H1 (cell line): ENCODE data around the gene MIER2. TPM values are rescaled to one million over a fixed set of nuclear protein-coding genes. Genes with fewer than 3 reads are reported as not detected.

Source experiments
- CTCF ChIA-PET: fragments of 300-600 bp; sonication (Branson Sonifier 250); formaldehyde crosslinking; loops from one replicate; lab custom pipeline; 2021; ENCODE audit not compliant: partially characterized antibody; lab: Charles Lee
- POLR2A ChIA-PET: fragments of 300-600 bp; sonication (Branson Sonifier 250); formaldehyde crosslinking; loops from one replicate; lab custom pipeline; 2021; ENCODE audit warnings: inconsistent platforms; ENCODE audit not compliant: partially characterized antibody; lab: Charles Lee
- DNase-seq, 2 experiments: peaks; one replicate each; pipeline versions ENCODE4 v3.0.0 to v3.0.0-alpha.2; 2010 to 2022; ENCODE audit warnings: low spot score in 2 of 2, low read depth in 1 of 2, mixed read lengths in 1 of 2
- FAIRE-seq: peaks from 2 replicates; lab custom pipeline; 2011; peaks lifted over from hg19 to GRCh38; lab: Jason Lieb, UNC
- H2AFZ ChIP-seq: 2 replicates; pipeline ENCODE4 v1.8.1; 2012; ENCODE audit warnings: low read length, inconsistent platforms
- H2AK5ac ChIP-seq: 2 replicates; pipeline ENCODE4 v1.6.1; 2013; ENCODE audit warnings: low read depth, low read length
- H2BK120ac ChIP-seq: replicated peaks from 2 replicates; pipeline ENCODE3; 2013; ENCODE audit warnings: low read depth, low read length, inconsistent platforms
- H2BK12ac ChIP-seq: 2 replicates; pipeline ENCODE4 v1.6.1; 2013; ENCODE audit warnings: low read depth, low read length
- H2BK15ac ChIP-seq: 2 replicates; pipeline ENCODE4 v1.6.1; 2013; ENCODE audit warnings: low read length
- H2BK20ac ChIP-seq: 2 replicates; pipeline ENCODE4 v1.6.1; 2013; ENCODE audit warnings: low read length
- H2BK5ac ChIP-seq: 2 replicates; pipeline ENCODE4 v1.6.1; 2013; ENCODE audit warnings: low read depth, low read length
- H3K14ac ChIP-seq: 2 replicates; pipeline ENCODE4 v1.6.1; 2013; ENCODE audit warnings: inconsistent platforms; ENCODE audit not compliant: insufficient read length
- H3K18ac ChIP-seq: 2 replicates; pipeline ENCODE4 v1.6.1; 2013; ENCODE audit warnings: low read length; ENCODE audit errors: extremely low read depth
- H3K23ac ChIP-seq: 2 replicates; pipeline ENCODE4 v1.6.1; 2013; ENCODE audit warnings: inconsistent platforms; ENCODE audit not compliant: insufficient read length
- H3K23me2 ChIP-seq: 2 replicates; pipeline ENCODE4 v1.6.1; 2013; ENCODE audit warnings: low read depth, low read length
- H3K27ac ChIP-seq: 2 replicates; pipeline ENCODE4 v1.6.1; 2011; ENCODE audit warnings: low read depth, low read length, inconsistent platforms
- H3K27me3 ChIP-seq, 4 experiments: replicated peaks in 1 of 4; 1 replicate in 1 of 4; 2 replicates in 3 of 4; pipeline versions ENCODE4 v1.6.1 to v1.8.1; 2011 to 2013; ENCODE audit warnings: low read length in 3 of 4, mild to moderate bottlenecking in 3 of 4, inconsistent platforms in 2 of 4, mixed read lengths in 2 of 4, moderate library complexity in 1 of 4; ENCODE audit not compliant: control insufficient read depth in 3 of 4, insufficient read depth in 3 of 4; ENCODE audit errors: extremely low read depth in 1 of 4
- H3K36me3 ChIP-seq, 4 experiments: 2 replicates each; pipeline versions ENCODE4 v1.6.1 to v1.8.1; 2011 to 2013; ENCODE audit warnings: mild to moderate bottlenecking in 4 of 4, low read length in 3 of 4, moderate library complexity in 2 of 4, control low read depth in 1 of 4, inconsistent platforms in 1 of 4; ENCODE audit not compliant: insufficient read depth in 4 of 4, control insufficient read depth in 2 of 4
- H3K4ac ChIP-seq: replicated peaks from 2 replicates; pipeline ENCODE3; 2013; ENCODE audit warnings: low read length, low read depth, mixed read lengths, inconsistent platforms; ENCODE audit not compliant: insufficient read length
- H3K4me1 ChIP-seq, 4 experiments: replicated peaks in 1 of 4; 1 replicate in 1 of 4; 2 replicates in 3 of 4; pipeline versions ENCODE4 v1.6.1 to v1.8.1; 2011 to 2013; ENCODE audit warnings: low read length in 3 of 4, inconsistent platforms in 2 of 4, mixed read lengths in 1 of 4; ENCODE audit not compliant: insufficient read depth in 4 of 4, control insufficient read depth in 3 of 4
- H3K4me2 ChIP-seq, 2 experiments: 2 replicates each; pipeline versions ENCODE4 v1.6.1 to v1.8.1; 2011 to 2013; ENCODE audit warnings: low read depth in 2 of 2, low read length in 2 of 2, control low read depth in 1 of 2, inconsistent platforms in 1 of 2, mild to moderate bottlenecking in 1 of 2; ENCODE audit not compliant: insufficient read depth in 1 of 2
- H3K4me3 ChIP-seq, 4 experiments: fragments of 200-600, 300-600 bp in 1 of 4; sonication (generic), shearing (Covaris generic), sonication (Bioruptor Twin) in 1 of 4; 2 replicates each; pipeline versions ENCODE4 v1.5.1 to v1.8.1; 2011 to 2016; ENCODE audit warnings: low read length in 4 of 4, low read depth in 3 of 4, control low read depth in 2 of 4, inconsistent platforms in 2 of 4, mild to moderate bottlenecking in 2 of 4, mixed read lengths in 1 of 4, moderate library complexity in 1 of 4; ENCODE audit not compliant: insufficient read depth in 2 of 4; ENCODE audit errors: extremely low read depth in 1 of 4
- H3K56ac ChIP-seq: replicated peaks from 2 replicates; pipeline ENCODE3; 2013; ENCODE audit warnings: low read depth, mild to moderate bottlenecking, mixed read lengths, low read length, inconsistent platforms; ENCODE audit not compliant: insufficient read length
- H3K79me1 ChIP-seq: 2 replicates; pipeline ENCODE4 v1.6.1; 2013; ENCODE audit warnings: low read depth, low read length, control low read depth
- H3K79me2 ChIP-seq, 2 experiments: 2 replicates each; pipeline versions ENCODE4 v1.6.1 to v1.8.1; 2012 to 2013; ENCODE audit warnings: low read length in 2 of 2, mild to moderate bottlenecking in 2 of 2, inconsistent platforms in 1 of 2; ENCODE audit not compliant: insufficient read depth in 2 of 2, control insufficient read depth in 1 of 2
- H3K9ac ChIP-seq, 4 experiments: replicated peaks in 1 of 4; 1 replicate in 1 of 4; 2 replicates in 3 of 4; pipeline versions ENCODE4 v1.6.1 to v1.8.1; 2011 to 2013; ENCODE audit warnings: low read depth in 3 of 4, low read length in 3 of 4, control low read depth in 2 of 4, mild to moderate bottlenecking in 2 of 4, moderate library complexity in 2 of 4, inconsistent platforms in 1 of 4; ENCODE audit errors: extremely low read depth in 1 of 4
- H3K9me3 ChIP-seq, 2 experiments: 2 replicates each; pipeline versions ENCODE4 v1.6.1 to v1.8.1; 2012 to 2013; ENCODE audit warnings: mild to moderate bottlenecking in 2 of 2, moderate library complexity in 2 of 2, control low read depth in 1 of 2, inconsistent platforms in 1 of 2, low read depth in 1 of 2, low read length in 1 of 2, mixed read lengths in 1 of 2; ENCODE audit not compliant: insufficient read depth in 2 of 2
- H4K20me1 ChIP-seq, 2 experiments: replicated peaks in 1 of 2; 2 replicates each; pipeline versions ENCODE3 to v1.8.1; 2011 to 2013; ENCODE audit warnings: inconsistent platforms in 2 of 2, low read length in 2 of 2, mild to moderate bottlenecking in 1 of 2; ENCODE audit not compliant: insufficient read depth in 2 of 2, control insufficient read depth in 1 of 2
- H4K5ac ChIP-seq: 2 replicates; pipeline ENCODE4 v1.6.1; 2013; ENCODE audit warnings: low read length, low read depth, mixed read lengths, inconsistent platforms; ENCODE audit not compliant: insufficient read length
- H4K8ac ChIP-seq: 2 replicates; pipeline ENCODE4 v1.8.0; 2013; ENCODE audit warnings: mild to moderate bottlenecking, moderate library complexity, low read length, inconsistent platforms; ENCODE audit not compliant: insufficient read depth; ENCODE audit errors: extremely low read depth
- H4K91ac ChIP-seq: replicated peaks from 2 replicates; pipeline ENCODE3; 2013; ENCODE audit warnings: low read length, mixed read lengths, inconsistent platforms; ENCODE audit not compliant: insufficient read length
- BACH1 ChIP-seq: IDR thresholded peaks from 2 replicates; pipeline ENCODE4 v1.6.1; 2012; ENCODE audit warnings: low read length, improper control_type of control experiment
- CTBP2 ChIP-seq: IDR thresholded peaks from 2 replicates; pipeline ENCODE4 v1.7.0; 2011; ENCODE audit warnings: borderline replicate concordance, mild to moderate bottlenecking, moderate library complexity, mixed read lengths, low read length; ENCODE audit not compliant: insufficient read depth, insufficient read length
- EP300 ChIP-seq, 2 experiments: IDR thresholded peaks; 1 replicate in 1 of 2; 2 replicates in 1 of 2; pipeline ENCODE4 v1.6.1; 2011 to 2012; ENCODE audit warnings: low read depth in 2 of 2, low read length in 2 of 2, mild to moderate bottlenecking in 2 of 2, borderline replicate concordance in 1 of 2, inconsistent platforms in 1 of 2, moderate library complexity in 1 of 2
- GABPA ChIP-seq: IDR thresholded peaks from 2 replicates; pipeline ENCODE4 v1.6.1; 2011; ENCODE audit warnings: mild to moderate bottlenecking, low read length, moderate library complexity, borderline replicate concordance; ENCODE audit not compliant: insufficient read depth
- HDAC2 ChIP-seq, 2 experiments: fragments of 300-600 bp in 1 of 2; sonication (generic) in 1 of 2; IDR thresholded peaks; 2 replicates each; pipeline ENCODE4 v1.6.1; 2011 to 2012; ENCODE audit warnings: low read depth in 2 of 2, low read length in 2 of 2, mild to moderate bottlenecking in 2 of 2, moderate library complexity in 2 of 2, borderline replicate concordance in 1 of 2, inconsistent platforms in 1 of 2
- KDM4A ChIP-seq: IDR thresholded peaks from one replicate; pipeline ENCODE4 v1.7.1; 2012; ENCODE audit warnings: low read depth, mild to moderate bottlenecking, moderate library complexity, low read length, inconsistent platforms; ENCODE audit not compliant: severe bottlenecking
- RAD21 ChIP-seq, 2 experiments: IDR thresholded peaks in 1 of 2; conservative IDR thresholded peaks in 1 of 2; 2 replicates each; pipeline ENCODE4 v1.6.1; 2011; ENCODE audit warnings: low read depth in 2 of 2, low read length in 2 of 2, improper control_type of control experiment in 1 of 2, inconsistent platforms in 1 of 2, mild to moderate bottlenecking in 1 of 2, moderate library complexity in 1 of 2
- SRF ChIP-seq: IDR thresholded peaks from 2 replicates; pipeline ENCODE4 v1.6.1; 2011; ENCODE audit warnings: mild to moderate bottlenecking, low read depth, low read length, moderate library complexity
- TCF12 ChIP-seq: IDR thresholded peaks from 2 replicates; pipeline ENCODE4 v1.6.1; 2011; ENCODE audit warnings: low read depth, mild to moderate bottlenecking, low read length
- WGBS, 2 experiments: shearing (Covaris generic) in 1 of 2; methylation state at CpG; one replicate each; pipeline versions ENCODE4 v1.1.6 to v1.1.7; 2013 to 2015; ENCODE audit warnings: low lambda C conversion rate in 2 of 2, mixed read lengths in 2 of 2, inconsistent platforms in 1 of 2, low coverage in 1 of 2, missing lambda C conversion rate in 1 of 2; ENCODE audit not compliant: insufficient replicate concordance in 2 of 2, insufficient coverage in 1 of 2, insufficient read length in 1 of 2; ENCODE audit errors: extremely low coverage in 1 of 2, missing lambda C conversion rate in 1 of 2; 5-methylcytosine and 5-hydroxymethylcytosine counted together
- polyA plus RNA-seq, 7 experiments: library from polyadenylated mRNA; depleted of rRNA in 3 of 7; stranded (reverse) in 5 of 7; unstranded in 2 of 7; fragments of >200 nt in 5 of 7; fragments of 200-250 nt in 2 of 7; gene quantifications; 1 replicate in 5 of 7; 2 replicates in 1 of 7; 4 replicates in 1 of 7; pipeline versions ENCODE4 v1.2.1 to v1.2.3, GENCODE V29; 2011 to 2013; ENCODE audit warnings: missing spikeins in 2 of 7, mixed read lengths in 2 of 7
- total RNA-seq: library from RNA; stranded (reverse); fragmentation: NEBNext Ultra II Directional; extraction: Animal tissue kit (Norgen Biotek cat#: 25700); gene quantifications from 2 replicates; pipeline ENCODE4 v1.2.1, GENCODE V29; 2021

MIER2 gene
- total and polyA plus RNA-seq, 2 of the 8 experiments (the other 6 are each of a cell fraction or from before 2014, with no cell fraction given) = 30.3 to 48.3 TPM

- peaks cover 0 to 8% (median 7%) of the 10 kb centered on the region in 4 experiments; a peak in 6 of 7 replicates for H3K4me1 ChIP-seq
- no peak overlapping the region; the same call in 1 of the 2 replicates for H2AFZ ChIP-seq
- no peak overlapping the region for H3K14ac ChIP-seq
- no peak overlapping the region for H2BK5ac ChIP-seq
- peaks cover 0 to 13% of the 10 kb centered on the region in 2 experiments; a peak in 1 of 4 replicates for H3K9me3 ChIP-seq
- 17% methylated on average over 38 of the region's 38 CpGs; no CpG with 5 or more reads in 1 of the 2 experiments for WGBS, 2 experiments
- H3K56ac ChIP-seq = no peak overlapping the region
- H3K79me1 ChIP-seq = no peaks in the 10 kb centered on the region
- no peak overlapping the region for H3K9ac ChIP-seq
- peak in 1 of 2 experiments; percentile 91 for DNase-seq
- H3K23me2 ChIP-seq = peaks cover 2% of the 10 kb centered on the region; the same call in 1 of the 2 replicates
- peak overlapping the region; percentile 38 to 80 for H3K4me2 ChIP-seq
- peak overlapping the region; percentile 34; the same call in 1 of the 2 replicates for H3K18ac ChIP-seq
- no peak overlapping the region for H3K4ac ChIP-seq
- peak; percentile 52 for FAIRE-seq
- H3K27ac ChIP-seq = no peak overlapping the region
- H3K79me2 ChIP-seq = no peaks in the 10 kb centered on the region
- H2BK20ac ChIP-seq = no peak overlapping the region
- H3K23ac ChIP-seq = no peak overlapping the region
- peak overlapping the region; percentile 11 for H4K91ac ChIP-seq
- CTCF ChIA-PET = interaction anchor here (0.9 to 2.5 kb wide), 16 partner anchors 9 to 215 kb away, joined by 3 to 9 read pairs (median 4); no protein-coding TSS in a partner anchor
- H4K8ac ChIP-seq = no peak overlapping the region
- no peak overlapping the region for H2BK15ac ChIP-seq
- H2AK5ac ChIP-seq = no peak overlapping the region
- H4K5ac ChIP-seq = no peak overlapping the region
- H4K20me1 ChIP-seq = no peaks in the 10 kb centered on the region
- H2BK120ac ChIP-seq = no peak overlapping the region
- POLR2A ChIA-PET = interaction anchor here (0.7 to 5.6 kb wide), 8 partner anchors 9 to 49 kb away, joined by 3 to 38 read pairs (median 5); partner anchors contain the start of gene MIER2
- peaks cover 0 to 16% (median 8%) of the 10 kb centered on the region in 4 experiments; a peak in 3 of 7 replicates for H3K27me3 ChIP-seq
- no peaks in the 10 kb centered on the region for H3K36me3 ChIP-seq
- peak overlapping the region in 2 of 4 experiments; percentile 29 to 51; a peak in 3 of 8 replicates for H3K4me3 ChIP-seq
- H2BK12ac ChIP-seq = peak overlapping the region; percentile 46; the same call in 1 of the 2 replicates
- TF ChIP-seq RAD21 (IDR thresholded peaks at IDR 0.05 in 1 of 2, conservative IDR thresholded peaks at IDR 0.05 in 1 of 2; ENCODE audit: low read depth in 2 of 2, low read length in 2 of 2) = peak; percentile 53 to 74
- TF ChIP-seq TCF12 = no peak
- TF ChIP-seq EP300 (IDR thresholded peaks at IDR 0.05; ENCODE audit: borderline replicate concordance in 1 of 2, low read depth in 2 of 2, low read length in 2 of 2) = no peak
- peak; percentile 76 for TF ChIP-seq KDM4A
- TF ChIP-seq HDAC2 (IDR thresholded peaks at IDR 0.05; ENCODE audit: borderline replicate concordance in 1 of 2, low read depth in 2 of 2, low read length in 2 of 2) = no peak
- TF ChIP-seq CTBP2 = no peak
- TF ChIP-seq SRF = no peak
- TF ChIP-seq GABPA = peak; percentile 18; the same call in 1 of the 2 replicates
- TF ChIP-seq BACH1 = no peak
These were observed 49.5 kb downstream of the MIER2 start for GRCh38 chr19:294946-295686.
